Endothelial cell of umbilical vein (primary cell): ENCODE measurements around the gene THSD7A. TPM values are rescaled to one million over a fixed set of nuclear protein-coding genes. Genes with fewer than 3 reads are reported as not detected.

Experiments used
- BruUV-seq: library from RNA; stranded (reverse); fragments of 400-500 nt; replicated peaks from 2 replicates; lab custom pipeline; 2021; lab: Mats Ljungman, UMichigan
- CTCF ChIA-PET: fragments of 300-600, 350-600 bp; sonication (Branson Sonifier 250); formaldehyde crosslinking; loops from one replicate; lab custom pipeline; 2021; ENCODE audit warnings: antibody characterized with exemption, inconsistent platforms; lab: Charles Lee
- POLR2A ChIA-PET: fragments of 300-600, 350-600 bp; sonication (Branson Sonifier 250); formaldehyde crosslinking; loops from one replicate; lab custom pipeline; 2021; ENCODE audit warnings: antibody characterized with exemption, inconsistent platforms; lab: Charles Lee
- DNase-seq: peaks from one replicate; pipeline ENCODE4 v3.0.0-alpha.2; 2011; ENCODE audit warnings: low read depth, low spot score
- FAIRE-seq: peaks from 2 replicates; lab custom pipeline; 2011; peaks lifted over from hg19 to GRCh38; lab: Jason Lieb, UNC
- H2AFZ ChIP-seq: 2 replicates; pipeline ENCODE4 v1.6.0; 2012; ENCODE audit warnings: low read depth, low read length, control low read depth, inconsistent platforms
- H3K27ac ChIP-seq: 2 replicates; pipeline ENCODE4 v1.5.1; 2011; ENCODE audit warnings: low read depth, mild to moderate bottlenecking, control low read depth, low read length, moderate library complexity; ENCODE audit not compliant: insufficient read depth
- H3K27me3 ChIP-seq, 2 experiments: 2 replicates each; pipeline versions ENCODE4 v1.6.0 to v1.6.1; 2011; ENCODE audit warnings: low read length in 2 of 2, mixed read lengths in 1 of 2; ENCODE audit not compliant: control insufficient read depth in 2 of 2, insufficient read depth in 2 of 2
- H3K36me3 ChIP-seq, 2 experiments: 2 replicates in 1 of 2; 3 replicates in 1 of 2; pipeline ENCODE4 v1.5.1; 2011; ENCODE audit warnings: low read length in 2 of 2, mild to moderate bottlenecking in 1 of 2, moderate library complexity in 1 of 2; ENCODE audit not compliant: control insufficient read depth in 2 of 2, insufficient read depth in 2 of 2; ENCODE audit errors: extremely low read depth in 1 of 2
- H3K4me1 ChIP-seq: 3 replicates; pipeline ENCODE4 v1.5.1; 2011; ENCODE audit warnings: mild to moderate bottlenecking, low read length; ENCODE audit not compliant: control insufficient read depth, insufficient read depth; ENCODE audit errors: extremely low read depth
- H3K4me2 ChIP-seq: 2 replicates; pipeline ENCODE4 v1.6.1; 2011; ENCODE audit warnings: low read length, control low read depth, mixed read lengths; ENCODE audit not compliant: insufficient read depth
- H3K4me3 ChIP-seq, 3 experiments: fragments of 200-600 bp in 1 of 3; sonication (generic), shearing (Covaris generic) in 1 of 3; replicated peaks in 1 of 3; 2 replicates each; pipeline ENCODE4 v1.5.1; 2011 to 2016; ENCODE audit warnings: control low read depth in 3 of 3, low read length in 3 of 3, mild to moderate bottlenecking in 2 of 3, inconsistent platforms in 1 of 3, low read depth in 1 of 3, moderate library complexity in 1 of 3; ENCODE audit not compliant: insufficient read depth in 1 of 3
- H3K79me2 ChIP-seq: 2 replicates; pipeline ENCODE4 v1.6.0; 2012; ENCODE audit warnings: low read length, inconsistent platforms; ENCODE audit not compliant: control insufficient read depth, insufficient read depth
- H3K9ac ChIP-seq: replicated peaks from 2 replicates; pipeline ENCODE3; 2011; ENCODE audit warnings: low read length, control low read depth; ENCODE audit not compliant: insufficient read depth; ENCODE audit errors: extremely low read depth
- H3K9me1 ChIP-seq: replicated peaks from 3 replicates; pipeline ENCODE4 v1.6.0; 2011; ENCODE audit warnings: mild to moderate bottlenecking, low read length; ENCODE audit not compliant: control insufficient read depth, insufficient read depth; ENCODE audit errors: extremely low read depth
- H3K9me3 ChIP-seq: replicated peaks from 2 replicates; pipeline ENCODE4 v1.5.1; 2012; ENCODE audit warnings: low read length, inconsistent platforms; ENCODE audit not compliant: control insufficient read depth, insufficient read depth
- H4K20me1 ChIP-seq: replicated peaks from 2 replicates; pipeline ENCODE3; 2011; ENCODE audit warnings: mild to moderate bottlenecking, low read length; ENCODE audit not compliant: control insufficient read depth, insufficient read depth; ENCODE audit errors: extremely low read depth
- CTCF ChIP-seq, 2 donors: IDR thresholded peaks; 1 replicate in 1 of 2; 2 replicates in 1 of 2; pipeline ENCODE4 v1.5.1; 2011; ENCODE audit warnings: low read length in 2 of 2, mild to moderate bottlenecking in 2 of 2, moderate library complexity in 2 of 2, control low read depth in 1 of 2, inconsistent platforms in 1 of 2, low read depth in 1 of 2; ENCODE audit not compliant: insufficient read depth in 1 of 2; ENCODE audit errors: extremely low read depth in 1 of 2
- EZH2 ChIP-seq: IDR thresholded peaks from 2 replicates; pipeline ENCODE4 v1.6.1; 2012; ENCODE audit warnings: borderline replicate concordance, low read depth, mild to moderate bottlenecking, moderate library complexity, low read length, inconsistent platforms; ENCODE audit not compliant: severe bottlenecking
- FOS ChIP-seq: IDR thresholded peaks from 2 replicates; pipeline ENCODE4 v1.6.1; 2011; ENCODE audit warnings: mild to moderate bottlenecking, low read length, moderate library complexity, borderline replicate concordance; ENCODE audit not compliant: insufficient read depth
- GATA2 ChIP-seq: IDR thresholded peaks from 2 replicates; pipeline ENCODE4 v1.7.0; 2011; ENCODE audit warnings: low read depth, mild to moderate bottlenecking, moderate library complexity, mixed read lengths, low read length; ENCODE audit not compliant: insufficient read length, insufficient read depth
- JUN ChIP-seq: IDR thresholded peaks from 2 replicates; pipeline ENCODE4 v1.6.1; 2011; ENCODE audit warnings: borderline replicate concordance, low read depth; ENCODE audit not compliant: insufficient read length, insufficient read depth
- MAX ChIP-seq: IDR thresholded peaks from 2 replicates; pipeline ENCODE4 v1.6.1; 2011; ENCODE audit not compliant: insufficient read depth, insufficient read length
- MYC ChIP-seq: IDR thresholded peaks from one replicate; pipeline ENCODE4 v1.6.1; 2011; ENCODE audit warnings: mild to moderate bottlenecking, low read depth, low read length
- POLR2A ChIP-seq: IDR thresholded peaks from 2 replicates; pipeline ENCODE4 v1.6.1; 2012; ENCODE audit warnings: low read depth, mild to moderate bottlenecking, control low read depth, low read length
- POLR2AphosphoS5 ChIP-seq: IDR thresholded peaks from 2 replicates; pipeline ENCODE4 v1.6.1; 2012; ENCODE audit warnings: low read depth, mild to moderate bottlenecking, control low read depth, low read length, moderate library complexity; ENCODE audit not compliant: insufficient read depth
- dilution Hi-C: fragments of 300-500 bp; cut with MboI; formaldehyde crosslinking; loops from one replicate; pipeline ENCODE4 v1.15.0; 2019; ENCODE audit warnings: low sequenced_read_pairs; ENCODE audit not compliant: extremely low pct_ligation_motif_present
- intact Hi-C: fragments of 100-400 bp; cut with micrococcal nuclease; formaldehyde crosslinking; loops from one replicate; pipeline ENCODE4 v1.10.0; 2022
- polyA plus RNA-seq, 4 experiments: library from polyadenylated mRNA; depleted of rRNA in 3 of 4; stranded (reverse) in 3 of 4; unstranded in 1 of 4; fragments of >200 nt; gene quantifications; 2 replicates each; pipeline versions ENCODE4 v1.2.1 to v1.2.3, GENCODE V29; 2011 to 2012; ENCODE audit warnings: missing spikeins in 1 of 4
- total RNA-seq: library from RNA; stranded (reverse); gene quantifications from 2 replicates; pipeline ENCODE4 v1.2.3, GENCODE V29; 2021

THSD7A gene
- total and polyA plus RNA-seq, 2 donors (not counting 3 experiments of a cell fraction or from before 2014, with no cell fraction given), result 3.3 to 12.7 TPM

GRCh38 chr7:11376529-11376928 is 455.5 kb downstream of the THSD7A start:
- no peaks in the 10 kb centered on the region for H3K79me2 ChIP-seq
- H3K4me1 ChIP-seq, result no peaks in the 10 kb centered on the region
- no peak overlapping the region for H3K4me2 ChIP-seq
- dilution Hi-C loops, result no loop called here
- no peak for DNase-seq
- ChIA-PET CTCF (interaction anchor here (1.1 to 1.4 kb wide), 3 partner anchors 31 to 1082 kb away, joined by 4 to 5 read pairs (median 4); no protein-coding TSS in a partner anchor), POLR2A (no interaction called here)
- no peak overlapping the region for H3K4me3 ChIP-seq
- intact Hi-C loops, result no loop called here
- H3K9ac ChIP-seq, result no peak overlapping the region
- BruUV-seq, result no TSS peak
- TF ChIP-seq POLR2A (no peak), EZH2 (no peak), GATA2 (no peak), POLR2AphosphoS5 (no peak), JUN (no peak), MYC (no peak), CTCF (IDR thresholded peaks at IDR 0.05; ENCODE audit: extremely low read depth in 1 of 2, insufficient read depth in 1 of 2, low read depth in 1 of 2, low read length in 2 of 2) (no peak), MAX (no peak), FOS (no peak)
- H3K27me3 ChIP-seq, result no peaks in the 10 kb centered on the region
- H4K20me1 ChIP-seq, result no peaks in the 10 kb centered on the region
- H3K36me3 ChIP-seq, result no peaks in the 10 kb centered on the region
- no peaks in the 10 kb centered on the region for H3K9me1 ChIP-seq
- no peaks in the 10 kb centered on the region for H3K9me3 ChIP-seq
- no peak for FAIRE-seq
- H2AFZ ChIP-seq, result no peak overlapping the region
- H3K27ac ChIP-seq, result no peak overlapping the region
